Mesendoderm (in vitro differentiated cells): ENCODE results near the gene METAP1.
"Not testable (repeated sequence)": the region's sequence is repeated elsewhere in the genome, so short reads cannot be mapped to it uniquely, and the experiment has no call there.

Experiments used
- DNase-seq: peaks from one replicate; pipeline ENCODE4 v3.0.0; 2013
- H2AK5ac ChIP-seq: 2 replicates; pipeline ENCODE4 v1.6.1; 2013; ENCODE audit warnings: low read length, inconsistent platforms
- H2BK120ac ChIP-seq: 2 replicates; pipeline ENCODE4 v1.6.1; 2013; ENCODE audit warnings: low read depth, mild to moderate bottlenecking, low read length, moderate library complexity, mixed read lengths
- H2BK15ac ChIP-seq: replicated peaks from 2 replicates; pipeline ENCODE4 v1.6.1; 2013; ENCODE audit warnings: low read depth, mild to moderate bottlenecking, moderate library complexity
- H2BK5ac ChIP-seq: 2 replicates; pipeline ENCODE4 v1.6.1; 2013; ENCODE audit warnings: low read length, inconsistent platforms
- H3K18ac ChIP-seq: 2 replicates; pipeline ENCODE4 v1.6.1; 2013; ENCODE audit warnings: mild to moderate bottlenecking, low read length, mixed read lengths
- H3K23ac ChIP-seq: one replicate; pipeline ENCODE4 v1.6.1; 2013; ENCODE audit warnings: low read length
- H3K27ac ChIP-seq: 2 replicates; pipeline ENCODE4 v1.5.1; 2013; ENCODE audit warnings: low read depth, mild to moderate bottlenecking, inconsistent platforms, low read length, moderate library complexity
- H3K27me3 ChIP-seq: 2 replicates; pipeline ENCODE4 v1.6.1; 2013; ENCODE audit warnings: low read length, control low read depth, mild to moderate bottlenecking, inconsistent platforms; ENCODE audit not compliant: insufficient read depth, poor library complexity
- H3K36me3 ChIP-seq: 2 replicates; pipeline ENCODE4 v1.6.1; 2013; ENCODE audit warnings: low read length, inconsistent platforms; ENCODE audit not compliant: control insufficient read depth, insufficient read depth
- H3K4ac ChIP-seq: one replicate; pipeline ENCODE4 v1.6.1; 2013; ENCODE audit warnings: low read depth, mild to moderate bottlenecking, low read length, moderate library complexity
- H3K4me1 ChIP-seq: 2 replicates; pipeline ENCODE4 v1.6.1; 2013; ENCODE audit warnings: low read depth, low read length, inconsistent platforms; ENCODE audit not compliant: control insufficient read depth
- H3K4me2 ChIP-seq: 2 replicates; pipeline ENCODE4 v1.6.1; 2013; ENCODE audit warnings: low read length
- H3K4me3 ChIP-seq: 2 replicates; pipeline ENCODE4 v1.5.1; 2013; ENCODE audit warnings: mild to moderate bottlenecking, low read length
- H3K56ac ChIP-seq: one replicate; pipeline ENCODE4 v1.6.1; 2013; ENCODE audit warnings: low read length
- H3K79me1 ChIP-seq: 2 replicates; pipeline ENCODE4 v1.6.1; 2013; ENCODE audit warnings: low read length, inconsistent platforms
- H3K79me2 ChIP-seq: 2 replicates; pipeline ENCODE4 v1.6.1; 2013; ENCODE audit warnings: mild to moderate bottlenecking, low read length; ENCODE audit not compliant: control insufficient read depth, insufficient read depth
- H3K9ac ChIP-seq: 2 replicates; pipeline ENCODE4 v1.6.1; 2013; ENCODE audit warnings: low read length, inconsistent platforms
- H4K5ac ChIP-seq: one replicate; pipeline ENCODE4 v1.6.1; 2013; ENCODE audit warnings: low read length
- H4K8ac ChIP-seq: one replicate; pipeline ENCODE4 v1.6.1; 2013; ENCODE audit warnings: low read depth, mild to moderate bottlenecking, control low read depth, low read length, moderate library complexity
- WGBS: extraction: QIAGEN DNeasy Blood & Tissue Kit; methylation state at CpG from one replicate; pipeline ENCODE4 v1.1.7; 2013; ENCODE audit warnings: low lambda C conversion rate, missing lambda C conversion rate; ENCODE audit not compliant: insufficient coverage; ENCODE audit errors: extremely low coverage; 5-methylcytosine and 5-hydroxymethylcytosine counted together

The METAP1 gene

GRCh38 chr4:99013884-99014523 lies 18.5 kb downstream of the METAP1 start:
- Histone ChIP-seq H2BK5ac (no peak overlapping the region), H2BK120ac (no peak overlapping the region), H3K4ac (no peak overlapping the region), H3K27ac (no peak overlapping the region), H2BK15ac (no peak overlapping the region), H3K56ac (no peak overlapping the region), H4K8ac (no peak overlapping the region), H3K4me3 (no peak overlapping the region), H3K4me1 (peaks cover 2% of the 10 kb centered on the region), H3K79me2 (peaks cover 85% of the 10 kb centered on the region), H4K5ac (no peak overlapping the region), H3K18ac (no peak overlapping the region), H3K4me2 (no peak overlapping the region), H3K23ac (no peak overlapping the region), H3K9ac (no peak overlapping the region), H3K27me3 (no peaks in the 10 kb centered on the region), H3K36me3 (no peaks in the 10 kb centered on the region), H2AK5ac (no peak overlapping the region), H3K79me1 (peaks cover 31% of the 10 kb centered on the region)
- WGBS = no CpG with 5 or more reads among the region's 6 CpGs
- no peak for DNase-seq

- Histone ChIP-seq H3K27me3 (no peaks in the 10 kb centered on the region), H4K8ac (no peak overlapping the region), H3K4ac (no peak overlapping the region), H3K36me3 (no peaks in the 10 kb centered on the region), H3K4me1 (peaks cover 4% of the 10 kb centered on the region), H3K23ac (no peak overlapping the region), H3K18ac (no peak overlapping the region), H3K79me1 (peaks cover 40% of the 10 kb centered on the region), H3K4me3 (no peak overlapping the region), H4K5ac (no peak overlapping the region), H3K4me2 (no peak overlapping the region), H3K27ac (no peak overlapping the region), H3K56ac (no peak overlapping the region), H2AK5ac (no peak overlapping the region), H2BK5ac (no peak overlapping the region), H2BK15ac (no peak overlapping the region), H3K9ac (no peak overlapping the region), H2BK120ac (no peak overlapping the region), H3K79me2 (peaks cover 83% of the 10 kb centered on the region)
- DNase-seq = no peak
- no CpG with 5 or more reads among the region's 5 CpGs for WGBS
Measured at GRCh38 chr4:99021386-99021785, 25.9 kb downstream of the METAP1 start.

GRCh38 chr4:99022566-99022965 lies 27.0 kb downstream of the METAP1 start:
- Histone ChIP-seq H3K27me3 (no peaks in the 10 kb centered on the region), H4K5ac (no peak overlapping the region), H4K8ac (no peak overlapping the region), H3K36me3 (no peaks in the 10 kb centered on the region), H3K79me2 (peaks cover 79% of the 10 kb centered on the region), H3K79me1 (peaks cover 31% of the 10 kb centered on the region), H3K4me2 (no peak overlapping the region), H2AK5ac (no peak overlapping the region), H3K18ac (no peak overlapping the region), H3K4me1 (peaks cover 4% of the 10 kb centered on the region), H3K23ac (no peak overlapping the region), H3K9ac (no peak overlapping the region), H3K27ac (no peak overlapping the region), H2BK15ac (no peak overlapping the region), H3K4me3 (no peak overlapping the region), H3K4ac (no peak overlapping the region), H2BK120ac (no peak overlapping the region), H2BK5ac (no peak overlapping the region), H3K56ac (peak overlapping the region; percentile 10)
- DNase-seq = no peak
- no CpG with 5 or more reads among the region's 9 CpGs for WGBS

- H3K79me2 ChIP-seq = peaks cover 72% of the 10 kb centered on the region
- H4K5ac ChIP-seq, H3K4me2 ChIP-seq, H3K4me1 ChIP-seq, DNase-seq, H3K23ac ChIP-seq, H2BK5ac ChIP-seq, H3K27ac ChIP-seq, H3K4ac ChIP-seq, H3K36me3 ChIP-seq, H2BK15ac ChIP-seq, H3K56ac ChIP-seq, H2BK120ac ChIP-seq, H3K9ac ChIP-seq, H4K8ac ChIP-seq, H3K27me3 ChIP-seq, H3K4me3 ChIP-seq, H2AK5ac ChIP-seq, H3K18ac ChIP-seq: not testable (repeated sequence)
- no CpG with 5 or more reads among the region's 10 CpGs for WGBS
- H3K79me1 ChIP-seq = peaks cover 27% of the 10 kb centered on the region
Measured at GRCh38 chr4:99023800-99024251, 28.3 kb downstream of the METAP1 start.

GRCh38 chr4:99024481-99025275 lies 29.2 kb downstream of the METAP1 start:
- no peak overlapping the region for H3K27ac ChIP-seq

More at GRCh38 chr4:99024481-99025275, 29.2 kb downstream of the METAP1 start:
- H2AK5ac ChIP-seq = no peak overlapping the region
- H3K27me3 ChIP-seq = no peaks in the 10 kb centered on the region
- H2BK15ac ChIP-seq = no peak overlapping the region
- no peak overlapping the region for H2BK120ac ChIP-seq
- DNase-seq = no peak
- peaks cover 24% of the 10 kb centered on the region for H3K79me1 ChIP-seq
- H3K9ac ChIP-seq = no peak overlapping the region
- H3K4me2 ChIP-seq = no peak overlapping the region
- H3K23ac ChIP-seq = no peak overlapping the region
- no peak overlapping the region for H4K5ac ChIP-seq
- no peaks in the 10 kb centered on the region for H3K36me3 ChIP-seq
- no peak overlapping the region for H3K56ac ChIP-seq
- WGBS = no CpG with 5 or more reads among the region's 7 CpGs
- no peak overlapping the region for H3K4me3 ChIP-seq
- peaks cover 67% of the 10 kb centered on the region for H3K79me2 ChIP-seq
- H2BK5ac ChIP-seq = no peak overlapping the region
- H3K4ac ChIP-seq = no peak overlapping the region
- H3K4me1 ChIP-seq = peaks cover 4% of the 10 kb centered on the region
- H4K8ac ChIP-seq = no peak overlapping the region
- no peak overlapping the region for H3K18ac ChIP-seq
